ENCODE measurements around the gene TGFBI.

The TGFBI gene

DNA sequence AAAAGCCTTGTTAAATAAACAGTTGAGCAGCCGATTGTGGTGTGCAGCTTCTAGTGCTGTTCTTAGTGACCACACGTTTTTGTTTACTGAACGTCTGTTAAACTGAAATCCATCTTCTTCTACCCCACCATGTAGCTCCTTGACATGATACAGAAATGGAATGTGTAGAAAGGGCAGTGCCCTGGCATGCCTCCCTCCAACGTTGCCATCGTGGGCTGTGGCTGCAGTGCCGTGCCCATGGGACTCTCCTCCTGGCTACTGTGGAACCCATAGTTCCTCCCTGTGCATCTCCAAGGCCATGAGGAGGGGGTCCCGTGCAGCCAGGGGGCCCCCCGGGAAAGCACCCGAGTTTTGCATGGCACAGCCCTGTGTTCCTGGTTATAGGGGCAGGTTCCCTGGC lies 23.3 kb upstream of the TGFBI start:
- no peak for TF ChIP-seq EZH2phosphoT487 (conservative IDR thresholded peaks at IDR 0.05; ENCODE audit: low read length)
- no peak for TF ChIP-seq CTCF (IDR thresholded peaks at IDR 0.05; ENCODE audit: insufficient read depth, low read length, poor library complexity, severe bottlenecking)
- Histone ChIP-seq H3K27ac (ENCODE audit: low read depth, low read length) (no peak overlapping the region), H4K20me1 (ENCODE audit: low read depth, low read length) (no peaks in the 10 kb centered on the region), H3K9me2 (replicated peaks; ENCODE audit: insufficient read depth, low read length) (no peaks in the 10 kb centered on the region), H3K9me3 (ENCODE audit: insufficient read depth, low read length) (no peaks in the 10 kb centered on the region), H3K79me2 (ENCODE audit: insufficient read depth, low read length) (no peaks in the 10 kb centered on the region), H3K36me3 (ENCODE audit: low read length) (no peaks in the 10 kb centered on the region), H3K4me2 (ENCODE audit: low read depth, low read length, poor library complexity, severe bottlenecking) (no peak overlapping the region), H3K4me3 (ENCODE audit: insufficient read depth, low read length, poor library complexity, severe bottlenecking) (no peak overlapping the region), H2AFZ (ENCODE audit: low read depth, low read length, severe bottlenecking) (no peak overlapping the region), H3K27me3 (ENCODE audit: low read length) (no peaks in the 10 kb centered on the region), H3F3A (ENCODE audit: insufficient read depth) (no peaks in the 10 kb centered on the region), H3K9ac (ENCODE audit: low read length) (no peak overlapping the region)

GRCh38 chr5:136006164-136006563 lies 22.6 kb upstream of the TGFBI start:
- Histone ChIP-seq H3K36me3 (ENCODE audit: low read length) (no peaks in the 10 kb centered on the region), H3K9me2 (replicated peaks; ENCODE audit: insufficient read depth, low read length) (no peaks in the 10 kb centered on the region), H3K27me3 (ENCODE audit: low read length) (no peaks in the 10 kb centered on the region), H3K79me2 (ENCODE audit: insufficient read depth, low read length) (no peaks in the 10 kb centered on the region), H4K20me1 (ENCODE audit: low read depth, low read length) (no peaks in the 10 kb centered on the region), H3K4me2 (ENCODE audit: low read depth, low read length, poor library complexity, severe bottlenecking) (no peak overlapping the region), H3F3A (ENCODE audit: insufficient read depth) (no peaks in the 10 kb centered on the region), H3K9me3 (ENCODE audit: insufficient read depth, low read length) (no peaks in the 10 kb centered on the region), H3K9ac (ENCODE audit: low read length) (no peak overlapping the region), H3K27ac (ENCODE audit: low read depth, low read length) (no peak overlapping the region), H2AFZ (ENCODE audit: low read depth, low read length, severe bottlenecking) (no peak overlapping the region), H3K4me3 (ENCODE audit: insufficient read depth, low read length, poor library complexity, severe bottlenecking) (no peak overlapping the region)
- TF ChIP-seq CTCF (IDR thresholded peaks at IDR 0.05; ENCODE audit: insufficient read depth, low read length, poor library complexity, severe bottlenecking): no peak
- no peak for TF ChIP-seq EZH2phosphoT487 (conservative IDR thresholded peaks at IDR 0.05; ENCODE audit: low read length)

- Histone ChIP-seq H3K4me3 (ENCODE audit: insufficient read depth, low read length, poor library complexity, severe bottlenecking) (no peak overlapping the region), H3K9ac (ENCODE audit: low read length) (no peak overlapping the region), H3K79me2 (ENCODE audit: insufficient read depth, low read length) (no peaks in the 10 kb centered on the region), H3K4me2 (ENCODE audit: low read depth, low read length, poor library complexity, severe bottlenecking) (no peak overlapping the region), H3F3A (ENCODE audit: insufficient read depth) (no peaks in the 10 kb centered on the region), H3K9me3 (ENCODE audit: insufficient read depth, low read length) (no peaks in the 10 kb centered on the region), H3K9me2 (replicated peaks; ENCODE audit: insufficient read depth, low read length) (no peaks in the 10 kb centered on the region), H4K20me1 (ENCODE audit: low read depth, low read length) (no peaks in the 10 kb centered on the region), H3K27me3 (ENCODE audit: low read length) (no peaks in the 10 kb centered on the region), H3K27ac (ENCODE audit: low read depth, low read length) (no peak overlapping the region), H3K36me3 (ENCODE audit: low read length) (no peaks in the 10 kb centered on the region), H2AFZ (ENCODE audit: low read depth, low read length, severe bottlenecking) (no peak overlapping the region)
- TF ChIP-seq EZH2phosphoT487 (conservative IDR thresholded peaks at IDR 0.05; ENCODE audit: low read length): no peak
- no peak for TF ChIP-seq CTCF (IDR thresholded peaks at IDR 0.05; ENCODE audit: insufficient read depth, low read length, poor library complexity, severe bottlenecking)
Observed at GRCh38 chr5:136006761-136007251, 22.0 kb upstream of the TGFBI start.

All from SU-DHL-6 (cell line).